Measurements from ENCODE around the gene AUTS2.

- TF ChIP-seq CTCF (conservative IDR thresholded peaks at IDR 0.05; ENCODE audit: low read depth in 2 of 2) (no peak), EZH2 (IDR thresholded peaks at IDR 0.05; ENCODE audit: low read depth, unreplicated experiment) (no peak), CREB1 (CRISPR knock-in tag; IDR thresholded peaks at IDR 0.05; ENCODE audit: low read depth) (no peak), EZH2phosphoT487 (IDR thresholded peaks at IDR 0.05; ENCODE audit: unreplicated experiment) (no peak), POLR2AphosphoS5 (IDR thresholded peaks at IDR 0.05; ENCODE audit: low read depth) (no peak), ZNF114 (CRISPR knock-in tag; IDR thresholded peaks at IDR 0.05) (no peak)
- TF ChIP-seq, protein P1, sequence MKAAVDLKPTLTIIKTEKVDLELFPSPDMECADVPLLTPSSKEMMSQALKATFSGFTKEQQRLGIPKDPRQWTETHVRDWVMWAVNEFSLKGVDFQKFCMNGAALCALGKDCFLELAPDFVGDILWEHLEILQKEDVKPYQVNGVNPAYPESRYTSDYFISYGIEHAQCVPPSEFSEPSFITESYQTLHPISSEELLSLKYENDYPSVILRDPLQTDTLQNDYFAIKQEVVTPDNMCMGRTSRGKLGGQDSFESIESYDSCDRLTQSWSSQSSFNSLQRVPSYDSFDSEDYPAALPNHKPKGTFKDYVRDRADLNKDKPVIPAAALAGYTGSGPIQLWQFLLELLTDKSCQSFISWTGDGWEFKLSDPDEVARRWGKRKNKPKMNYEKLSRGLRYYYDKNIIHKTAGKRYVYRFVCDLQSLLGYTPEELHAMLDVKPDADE (IDR thresholded peaks at IDR 0.05): no peak
Observed at GRCh38 chr7:70837589-70837988, 1239.3 kb downstream of the AUTS2 start.

All from GM23338 (cell line).